NCI-H69 (cell line): ENCODE measurements around the gene ZNF774.
A peak's percentile ranks its signal among the peaks of the same experiment; 100 is the strongest.
"Not testable (repeated sequence)": the region's sequence is repeated elsewhere in the genome, so short reads cannot be mapped to it uniquely, and the experiment has no call there.

Experiments
- DNase-seq: peaks from one replicate; lab custom pipeline; 2025; lab: John Stamatoyannopoulos, UW

Gene ZNF774

GRCh38 chr15:90389513-90389912, 37.4 kb downstream of the ZNF774 start:
- no peak for DNase-seq

DNA sequence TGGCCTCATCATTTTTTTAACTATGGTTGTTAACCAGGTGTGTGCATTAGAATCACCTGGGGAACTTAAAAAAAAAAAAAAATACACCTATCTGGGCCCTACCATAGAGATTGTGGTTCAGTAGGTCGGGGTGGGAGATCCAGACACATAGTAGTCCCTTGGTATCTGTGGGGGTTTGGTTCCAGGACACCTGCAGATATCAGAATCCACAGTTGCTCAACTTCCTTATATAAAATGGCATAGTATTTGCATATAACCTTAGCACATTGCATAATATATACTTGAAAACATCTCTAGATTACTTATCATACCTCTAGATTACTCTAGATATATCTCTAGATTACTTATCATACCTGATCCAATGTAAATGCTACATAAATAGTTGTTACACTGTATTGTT, 41.0 kb downstream of the ZNF774 start:
- no peak for DNase-seq

- no peak for DNase-seq
These were observed 42.0 kb downstream of the ZNF774 start for GRCh38 chr15:90394074-90394473.

GRCh38 chr15:90394748-90395442, 42.8 kb downstream of the ZNF774 start:
- DNase-seq, result no peak

DNA sequence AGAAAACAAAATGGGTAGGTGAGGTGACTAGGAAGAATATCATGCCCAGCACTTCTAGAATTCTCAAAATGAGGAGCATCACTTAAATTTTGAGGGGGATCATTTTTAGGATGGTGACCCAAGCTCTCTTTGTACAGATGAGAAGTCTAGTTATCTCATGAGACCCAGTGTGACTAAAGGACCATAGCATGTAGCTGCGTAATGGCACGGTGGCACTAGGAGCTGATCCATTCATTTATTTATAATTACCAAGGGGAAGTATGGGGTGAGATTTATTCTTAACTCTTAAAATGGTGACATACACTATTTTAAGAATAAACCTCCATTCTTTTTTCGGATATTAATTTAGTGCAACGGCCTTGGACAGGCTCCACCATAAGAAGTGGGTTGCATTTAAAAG, 44.2 kb downstream of the ZNF774 start:
- DNase-seq, result no peak

DNA sequence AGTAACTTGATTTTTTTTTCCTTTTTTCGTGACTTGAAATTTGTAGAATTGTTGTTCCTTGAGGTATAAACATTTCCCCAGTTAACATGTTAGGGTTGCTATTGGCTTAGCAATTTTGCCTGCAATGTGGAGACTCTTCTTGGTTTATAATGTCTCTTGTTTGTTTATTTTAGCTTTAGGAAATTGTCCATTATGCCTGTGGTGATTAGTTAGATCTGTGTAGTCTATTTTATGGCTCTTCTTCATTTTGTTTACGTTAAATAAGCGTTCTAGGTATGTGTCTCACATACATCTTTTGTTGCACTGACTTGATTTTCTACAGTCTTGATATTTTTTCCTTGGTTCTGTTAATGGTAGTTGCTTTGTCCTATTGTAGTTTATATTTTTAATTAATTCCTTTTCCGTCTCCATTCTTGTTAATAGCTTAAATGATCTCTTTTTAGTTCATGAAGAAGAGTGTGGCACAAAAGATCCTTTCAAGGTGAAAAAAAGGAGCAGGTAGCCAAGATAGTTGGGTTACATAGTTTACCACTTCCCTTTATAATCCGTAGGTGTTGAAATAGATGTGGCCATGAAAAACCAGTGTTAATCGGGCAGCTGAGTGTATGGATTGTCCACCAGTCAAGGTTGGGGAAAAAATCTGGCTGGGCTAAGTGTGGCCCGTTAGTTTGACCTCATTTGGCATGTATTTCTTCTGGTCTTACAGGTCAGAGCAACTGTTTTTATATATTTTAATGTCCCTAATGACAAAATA, 48.1 kb downstream of the ZNF774 start:
- DNase-seq, result no peak

GRCh38 chr15:90400759-90401314, 48.8 kb downstream of the ZNF774 start:
- peak; percentile 79 for DNase-seq

GRCh38 chr15:90401495-90401894, 49.4 kb downstream of the ZNF774 start:
- no peak for DNase-seq

DNA sequence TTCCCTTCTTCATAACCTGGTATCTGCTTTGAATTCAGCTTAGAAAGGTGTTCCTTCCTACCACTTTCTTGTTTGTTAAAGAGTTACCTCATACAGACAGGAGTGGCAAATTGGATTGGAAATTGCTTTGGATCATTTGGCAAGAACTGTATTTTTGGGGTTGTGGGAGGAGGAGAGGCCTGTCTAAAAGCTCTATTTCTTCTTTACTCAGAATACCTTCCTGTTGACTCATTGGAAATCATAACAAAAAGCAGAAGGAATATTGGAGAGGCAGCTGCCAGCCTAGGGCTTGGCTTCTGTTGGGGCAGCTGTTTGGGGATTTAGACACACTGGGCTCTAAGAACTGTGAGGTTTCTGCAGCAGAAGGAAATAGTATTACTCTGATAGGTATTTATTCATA, 50.1 kb downstream of the ZNF774 start:
- peak; percentile 48 for DNase-seq

DNA sequence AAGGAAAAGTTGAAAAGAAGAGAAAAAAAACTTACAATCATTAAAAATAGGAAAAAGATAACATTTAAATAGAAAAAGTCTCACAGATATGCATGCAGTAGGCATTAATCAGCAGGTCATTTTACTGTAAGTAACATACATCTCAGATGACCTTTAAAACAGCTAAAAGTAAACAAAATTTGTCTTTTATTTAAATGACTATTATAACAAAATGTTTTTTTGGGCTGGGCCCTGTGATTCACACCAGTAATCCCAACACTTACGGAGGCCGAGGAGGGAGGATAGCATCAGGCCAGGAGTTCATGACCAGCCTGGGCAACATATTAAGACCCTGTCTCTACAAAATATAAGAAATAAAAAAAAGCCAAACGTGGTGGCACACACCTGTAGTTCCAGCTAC, 50.7 kb downstream of the ZNF774 start:
- no peak for DNase-seq

- no peak for DNase-seq
These were observed 53.0 kb downstream of the ZNF774 start for GRCh38 chr15:90405055-90405607.

DNA sequence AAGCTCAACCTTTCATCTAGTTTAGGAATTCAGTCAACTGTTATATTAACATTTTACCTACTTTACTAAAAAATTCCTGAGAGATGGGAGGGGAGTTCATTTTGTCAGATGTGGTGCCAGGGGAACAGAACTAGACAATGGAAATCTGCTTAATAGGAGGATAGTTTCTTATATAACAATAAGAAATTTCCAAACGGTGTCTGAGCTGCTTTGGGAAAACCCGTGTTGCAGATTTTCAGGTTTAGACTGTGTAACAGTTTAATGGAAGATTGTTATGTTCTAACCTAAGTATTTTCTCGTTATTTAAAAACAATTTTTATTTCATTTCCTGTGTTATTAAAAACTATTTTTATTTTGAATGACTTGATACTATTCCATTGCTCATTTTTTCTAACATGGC, 55.3 kb downstream of the ZNF774 start:
- DNase-seq, result no peak

- no peak for DNase-seq
These were observed 55.8 kb downstream of the ZNF774 start for GRCh38 chr15:90407871-90408317.

GRCh38 chr15:90408657-90409056, 56.6 kb downstream of the ZNF774 start:
- no peak for DNase-seq

DNA sequence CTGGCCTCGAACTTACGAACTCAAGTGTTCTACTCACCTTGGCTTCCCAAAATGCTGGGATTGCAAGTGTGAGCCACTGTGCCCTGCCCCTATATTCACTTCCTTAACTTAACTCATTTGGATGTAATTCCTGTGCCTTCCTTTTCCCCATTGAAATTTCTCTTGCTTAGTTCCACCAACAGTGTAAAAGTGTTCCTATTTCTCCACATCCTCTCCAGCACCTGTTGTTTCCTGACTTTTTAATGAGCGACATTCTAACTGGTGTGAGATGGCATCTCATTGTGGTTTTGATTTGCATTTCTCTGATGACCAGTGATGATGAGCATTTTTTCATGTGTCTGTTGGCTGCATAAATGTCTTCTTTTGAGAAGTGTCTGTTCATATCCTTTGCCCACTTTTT, 57.5 kb downstream of the ZNF774 start:
- DNase-seq, result not testable (repeated sequence)

GRCh38 chr15:90410316-90410715, 58.2 kb downstream of the ZNF774 start:
- DNase-seq, result not testable (repeated sequence)

- DNase-seq, result no peak
These were observed 59.1 kb downstream of the ZNF774 start for GRCh38 chr15:90411176-90411575.
